ENCODE data around the gene TEX26.

DNA sequence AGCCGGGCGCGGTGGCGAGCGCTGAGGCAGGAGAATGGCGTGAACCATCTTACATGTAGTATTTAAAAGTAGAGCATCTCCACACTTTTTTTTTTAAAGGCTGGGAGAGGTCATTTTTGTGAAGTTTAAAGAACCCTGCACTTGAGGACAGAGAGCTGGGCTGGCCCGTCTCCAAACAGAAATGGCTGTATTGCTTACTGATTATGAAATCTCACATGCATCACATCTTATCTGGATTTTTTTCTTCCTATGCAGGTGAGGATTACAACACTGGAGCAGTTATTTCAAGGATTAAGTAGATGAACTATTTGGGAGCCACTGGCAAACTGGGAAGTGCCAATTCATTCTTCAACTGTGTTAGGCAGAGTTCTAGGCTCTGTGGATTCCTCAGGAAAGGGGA, 59.5 kb downstream of the TEX26 start:
- TF ChIP-seq, protein P1, sequence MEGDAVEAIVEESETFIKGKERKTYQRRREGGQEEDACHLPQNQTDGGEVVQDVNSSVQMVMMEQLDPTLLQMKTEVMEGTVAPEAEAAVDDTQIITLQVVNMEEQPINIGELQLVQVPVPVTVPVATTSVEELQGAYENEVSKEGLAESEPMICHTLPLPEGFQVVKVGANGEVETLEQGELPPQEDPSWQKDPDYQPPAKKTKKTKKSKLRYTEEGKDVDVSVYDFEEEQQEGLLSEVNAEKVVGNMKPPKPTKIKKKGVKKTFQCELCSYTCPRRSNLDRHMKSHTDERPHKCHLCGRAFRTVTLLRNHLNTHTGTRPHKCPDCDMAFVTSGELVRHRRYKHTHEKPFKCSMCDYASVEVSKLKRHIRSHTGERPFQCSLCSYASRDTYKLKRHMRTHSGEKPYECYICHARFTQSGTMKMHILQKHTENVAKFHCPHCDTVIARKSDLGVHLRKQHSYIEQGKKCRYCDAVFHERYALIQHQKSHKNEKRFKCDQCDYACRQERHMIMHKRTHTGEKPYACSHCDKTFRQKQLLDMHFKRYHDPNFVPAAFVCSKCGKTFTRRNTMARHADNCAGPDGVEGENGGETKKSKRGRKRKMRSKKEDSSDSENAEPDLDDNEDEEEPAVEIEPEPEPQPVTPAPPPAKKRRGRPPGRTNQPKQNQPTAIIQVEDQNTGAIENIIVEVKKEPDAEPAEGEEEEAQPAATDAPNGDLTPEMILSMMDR (IDR thresholded peaks at IDR 0.05): no peak
- TF ChIP-seq POLR2A (IDR thresholded peaks at IDR 0.05; ENCODE audit: low read depth): no peak

All from esophagus muscularis mucosa (tissue), 3 donors.